Activated CD4-positive, alpha-beta T cell treated with anti-CD3 and anti-CD28 coated beads, Interleukin-2, Interleukin-4, amounts not matched to agents 100 ng/mL and 50 ng/mL, durations not matched to agents 16 hours and 8 hours (primary cell): ENCODE results near the gene GAPDH.

ENCODE experiments used
- DNase-seq: peaks from one replicate; pipeline ENCODE4 v3.0.0-alpha.2; 2020; ENCODE audit warnings: low spot score

Gene GAPDH

GRCh38 chr12:6529291-6529737, 5.0 kb upstream of the GAPDH start:
- DNase-seq = no peak

GRCh38 chr12:6530576-6531260, 3.6 kb upstream of the GAPDH start:
- DNase-seq = no peak

- peak; percentile 95 for DNase-seq
Measured at GRCh38 chr12:6532051-6532926, 2.0 kb upstream of the GAPDH start.

GRCh38 chr12:6532927-6533652, 1.2 kb upstream of the GAPDH start:
- peak; percentile 66 for DNase-seq

- DNase-seq = no peak
Measured at GRCh38 chr12:6533653-6533922, 729 bp upstream of the GAPDH start.

- no peak for DNase-seq
Measured at GRCh38 chr12:6534695-6534944, 303 bp downstream of the GAPDH start.

- DNase-seq = peak; percentile 85
Measured at GRCh38 chr12:6534945-6535696, 804 bp downstream of the GAPDH start.

GRCh38 chr12:6535697-6535946, 1.3 kb downstream of the GAPDH start:
- no peak for DNase-seq

- DNase-seq = peak; percentile 25
Measured at GRCh38 chr12:6535960-6536847, 1.9 kb downstream of the GAPDH start.

GRCh38 chr12:6536894-6537579, 2.7 kb downstream of the GAPDH start:
- peak; percentile 30 for DNase-seq

GRCh38 chr12:6537580-6538419, 3.5 kb downstream of the GAPDH start:
- DNase-seq = peak; percentile 84

- DNase-seq = peak; percentile 63
Measured at GRCh38 chr12:6538420-6539313, 4.3 kb downstream of the GAPDH start.

- peak; percentile 30 for DNase-seq
Measured at GRCh38 chr12:6539314-6539682, 5.0 kb downstream of the GAPDH start.

- DNase-seq = no peak
Measured at GRCh38 chr12:6539707-6540134, 5.4 kb downstream of the GAPDH start.

- peak; percentile 53 for DNase-seq
Measured at GRCh38 chr12:6540181-6540877, 6.0 kb downstream of the GAPDH start.

GRCh38 chr12:6541371-6542165, 7.3 kb downstream of the GAPDH start:
- DNase-seq = no peak

GRCh38 chr12:6542209-6543009, 8.1 kb downstream of the GAPDH start:
- no peak for DNase-seq
